Measurements from ENCODE around the gene SLC35G2.
A peak's percentile ranks its signal among the peaks of the same experiment; 100 is the strongest.
"Not testable (repeated sequence)": the region's sequence is repeated elsewhere in the genome, so short reads cannot be mapped to it uniquely, and the experiment has no call there.

SLC35G2 gene

GRCh38 chr3:136835813-136836510 lies 17.0 kb downstream of the SLC35G2 start:
- DNase-seq: no peak

- DNase-seq: no peak
Observed at GRCh38 chr3:136836511-136837156, 17.7 kb downstream of the SLC35G2 start.

GRCh38 chr3:136838641-136839555 lies 20.0 kb downstream of the SLC35G2 start:
- no peak for DNase-seq

- no peak for DNase-seq
Observed at GRCh38 chr3:136839556-136839931, 20.6 kb downstream of the SLC35G2 start.

GRCh38 chr3:136840252-136840651 lies 21.3 kb downstream of the SLC35G2 start:
- DNase-seq: no peak

GRCh38 chr3:136842294-136842693 lies 23.4 kb downstream of the SLC35G2 start:
- DNase-seq: no peak

GRCh38 chr3:136844724-136845123 lies 25.8 kb downstream of the SLC35G2 start:
- no peak for DNase-seq

- no peak for DNase-seq
Observed at GRCh38 chr3:136852180-136852579, 33.3 kb downstream of the SLC35G2 start.

GRCh38 chr3:136856665-136857064 lies 37.7 kb downstream of the SLC35G2 start:
- no peak for DNase-seq

GRCh38 chr3:136858381-136858780 lies 39.5 kb downstream of the SLC35G2 start:
- DNase-seq: no peak

GRCh38 chr3:136860541-136860940 lies 41.6 kb downstream of the SLC35G2 start:
- peak; percentile 93 for DNase-seq

- DNase-seq: peak; percentile 100
Observed at GRCh38 chr3:136861890-136862616, 43.1 kb downstream of the SLC35G2 start, which contains the start of gene NCK1. Gene NCK1 (plus strand): TSS chr3:136862208. CDS start chr3:136928002, 65,794 bp downstream.

GRCh38 chr3:136862617-136863322 lies 43.8 kb downstream of the SLC35G2 start:
- peak; percentile 86 for DNase-seq

GRCh38 chr3:136869282-136869681 lies 50.4 kb downstream of the SLC35G2 start:
- no peak for DNase-seq

GRCh38 chr3:136872258-136872657 lies 53.3 kb downstream of the SLC35G2 start:
- not testable (repeated sequence) for DNase-seq

- DNase-seq: not testable (repeated sequence)
Observed at GRCh38 chr3:136879510-136879909, 60.6 kb downstream of the SLC35G2 start.

- peak; percentile 24 for DNase-seq
Observed at GRCh38 chr3:136882571-136882970, 63.6 kb downstream of the SLC35G2 start.

- DNase-seq: peak; percentile 39
Observed at GRCh38 chr3:136883967-136884720, 65.2 kb downstream of the SLC35G2 start.

- DNase-seq: no peak
Observed at GRCh38 chr3:136885357-136886213, 66.7 kb downstream of the SLC35G2 start.

- DNase-seq: no peak
Observed at GRCh38 chr3:136889947-136890346, 71.0 kb downstream of the SLC35G2 start.

Measured in NCI-H146 (cell line).